H1 (cell line): ENCODE measurements around the gene ACTR6. TPM values are rescaled to one million over a fixed set of nuclear protein-coding genes. Genes with fewer than 3 reads are reported as not detected.

Source experiments
- CTCF ChIA-PET: fragments of 300-600 bp; sonication (Branson Sonifier 250); formaldehyde crosslinking; loops from one replicate; lab custom pipeline; 2021; ENCODE audit not compliant: partially characterized antibody; lab: Charles Lee
- POLR2A ChIA-PET: fragments of 300-600 bp; sonication (Branson Sonifier 250); formaldehyde crosslinking; loops from one replicate; lab custom pipeline; 2021; ENCODE audit warnings: inconsistent platforms; ENCODE audit not compliant: partially characterized antibody; lab: Charles Lee
- DNase-seq, 2 experiments: peaks; one replicate each; pipeline versions ENCODE4 v3.0.0 to v3.0.0-alpha.2; 2010 to 2022; ENCODE audit warnings: low spot score in 2 of 2, low read depth in 1 of 2, mixed read lengths in 1 of 2
- FAIRE-seq: peaks from 2 replicates; lab custom pipeline; 2011; peaks lifted over from hg19 to GRCh38; lab: Jason Lieb, UNC
- H2AFZ ChIP-seq: 2 replicates; pipeline ENCODE4 v1.8.1; 2012; ENCODE audit warnings: low read length, inconsistent platforms
- H2AK5ac ChIP-seq: 2 replicates; pipeline ENCODE4 v1.6.1; 2013; ENCODE audit warnings: low read depth, low read length
- H2BK120ac ChIP-seq: replicated peaks from 2 replicates; pipeline ENCODE3; 2013; ENCODE audit warnings: low read depth, low read length, inconsistent platforms
- H2BK12ac ChIP-seq: 2 replicates; pipeline ENCODE4 v1.6.1; 2013; ENCODE audit warnings: low read depth, low read length
- H2BK15ac ChIP-seq: 2 replicates; pipeline ENCODE4 v1.6.1; 2013; ENCODE audit warnings: low read length
- H2BK20ac ChIP-seq: 2 replicates; pipeline ENCODE4 v1.6.1; 2013; ENCODE audit warnings: low read length
- H2BK5ac ChIP-seq: 2 replicates; pipeline ENCODE4 v1.6.1; 2013; ENCODE audit warnings: low read depth, low read length
- H3K14ac ChIP-seq: 2 replicates; pipeline ENCODE4 v1.6.1; 2013; ENCODE audit warnings: inconsistent platforms; ENCODE audit not compliant: insufficient read length
- H3K18ac ChIP-seq: 2 replicates; pipeline ENCODE4 v1.6.1; 2013; ENCODE audit warnings: low read length; ENCODE audit errors: extremely low read depth
- H3K23ac ChIP-seq: 2 replicates; pipeline ENCODE4 v1.6.1; 2013; ENCODE audit warnings: inconsistent platforms; ENCODE audit not compliant: insufficient read length
- H3K23me2 ChIP-seq: 2 replicates; pipeline ENCODE4 v1.6.1; 2013; ENCODE audit warnings: low read depth, low read length
- H3K27ac ChIP-seq: 2 replicates; pipeline ENCODE4 v1.6.1; 2011; ENCODE audit warnings: low read depth, low read length, inconsistent platforms
- H3K27me3 ChIP-seq, 4 experiments: replicated peaks in 1 of 4; 1 replicate in 1 of 4; 2 replicates in 3 of 4; pipeline versions ENCODE4 v1.6.1 to v1.8.1; 2011 to 2013; ENCODE audit warnings: low read length in 3 of 4, mild to moderate bottlenecking in 3 of 4, inconsistent platforms in 2 of 4, mixed read lengths in 2 of 4, moderate library complexity in 1 of 4; ENCODE audit not compliant: control insufficient read depth in 3 of 4, insufficient read depth in 3 of 4; ENCODE audit errors: extremely low read depth in 1 of 4
- H3K36me3 ChIP-seq, 4 experiments: 2 replicates each; pipeline versions ENCODE4 v1.6.1 to v1.8.1; 2011 to 2013; ENCODE audit warnings: mild to moderate bottlenecking in 4 of 4, low read length in 3 of 4, moderate library complexity in 2 of 4, control low read depth in 1 of 4, inconsistent platforms in 1 of 4; ENCODE audit not compliant: insufficient read depth in 4 of 4, control insufficient read depth in 2 of 4
- H3K4ac ChIP-seq: replicated peaks from 2 replicates; pipeline ENCODE3; 2013; ENCODE audit warnings: low read length, low read depth, mixed read lengths, inconsistent platforms; ENCODE audit not compliant: insufficient read length
- H3K4me1 ChIP-seq, 4 experiments: replicated peaks in 1 of 4; 1 replicate in 1 of 4; 2 replicates in 3 of 4; pipeline versions ENCODE4 v1.6.1 to v1.8.1; 2011 to 2013; ENCODE audit warnings: low read length in 3 of 4, inconsistent platforms in 2 of 4, mixed read lengths in 1 of 4; ENCODE audit not compliant: insufficient read depth in 4 of 4, control insufficient read depth in 3 of 4
- H3K4me2 ChIP-seq, 2 experiments: 2 replicates each; pipeline versions ENCODE4 v1.6.1 to v1.8.1; 2011 to 2013; ENCODE audit warnings: low read depth in 2 of 2, low read length in 2 of 2, control low read depth in 1 of 2, inconsistent platforms in 1 of 2, mild to moderate bottlenecking in 1 of 2; ENCODE audit not compliant: insufficient read depth in 1 of 2
- H3K4me3 ChIP-seq, 4 experiments: fragments of 200-600, 300-600 bp in 1 of 4; sonication (generic), shearing (Covaris generic), sonication (Bioruptor Twin) in 1 of 4; 2 replicates each; pipeline versions ENCODE4 v1.5.1 to v1.8.1; 2011 to 2016; ENCODE audit warnings: low read length in 4 of 4, low read depth in 3 of 4, control low read depth in 2 of 4, inconsistent platforms in 2 of 4, mild to moderate bottlenecking in 2 of 4, mixed read lengths in 1 of 4, moderate library complexity in 1 of 4; ENCODE audit not compliant: insufficient read depth in 2 of 4; ENCODE audit errors: extremely low read depth in 1 of 4
- H3K56ac ChIP-seq: replicated peaks from 2 replicates; pipeline ENCODE3; 2013; ENCODE audit warnings: low read depth, mild to moderate bottlenecking, mixed read lengths, low read length, inconsistent platforms; ENCODE audit not compliant: insufficient read length
- H3K79me1 ChIP-seq: 2 replicates; pipeline ENCODE4 v1.6.1; 2013; ENCODE audit warnings: low read depth, low read length, control low read depth
- H3K79me2 ChIP-seq, 2 experiments: 2 replicates each; pipeline versions ENCODE4 v1.6.1 to v1.8.1; 2012 to 2013; ENCODE audit warnings: low read length in 2 of 2, mild to moderate bottlenecking in 2 of 2, inconsistent platforms in 1 of 2; ENCODE audit not compliant: insufficient read depth in 2 of 2, control insufficient read depth in 1 of 2
- H3K9ac ChIP-seq, 4 experiments: replicated peaks in 1 of 4; 1 replicate in 1 of 4; 2 replicates in 3 of 4; pipeline versions ENCODE4 v1.6.1 to v1.8.1; 2011 to 2013; ENCODE audit warnings: low read depth in 3 of 4, low read length in 3 of 4, control low read depth in 2 of 4, mild to moderate bottlenecking in 2 of 4, moderate library complexity in 2 of 4, inconsistent platforms in 1 of 4; ENCODE audit errors: extremely low read depth in 1 of 4
- H3K9me3 ChIP-seq, 2 experiments: 2 replicates each; pipeline versions ENCODE4 v1.6.1 to v1.8.1; 2012 to 2013; ENCODE audit warnings: mild to moderate bottlenecking in 2 of 2, moderate library complexity in 2 of 2, control low read depth in 1 of 2, inconsistent platforms in 1 of 2, low read depth in 1 of 2, low read length in 1 of 2, mixed read lengths in 1 of 2; ENCODE audit not compliant: insufficient read depth in 2 of 2
- H4K20me1 ChIP-seq, 2 experiments: replicated peaks in 1 of 2; 2 replicates each; pipeline versions ENCODE3 to v1.8.1; 2011 to 2013; ENCODE audit warnings: inconsistent platforms in 2 of 2, low read length in 2 of 2, mild to moderate bottlenecking in 1 of 2; ENCODE audit not compliant: insufficient read depth in 2 of 2, control insufficient read depth in 1 of 2
- H4K5ac ChIP-seq: 2 replicates; pipeline ENCODE4 v1.6.1; 2013; ENCODE audit warnings: low read length, low read depth, mixed read lengths, inconsistent platforms; ENCODE audit not compliant: insufficient read length
- H4K8ac ChIP-seq: 2 replicates; pipeline ENCODE4 v1.8.0; 2013; ENCODE audit warnings: mild to moderate bottlenecking, moderate library complexity, low read length, inconsistent platforms; ENCODE audit not compliant: insufficient read depth; ENCODE audit errors: extremely low read depth
- H4K91ac ChIP-seq: replicated peaks from 2 replicates; pipeline ENCODE3; 2013; ENCODE audit warnings: low read length, mixed read lengths, inconsistent platforms; ENCODE audit not compliant: insufficient read length
- CBX5 ChIP-seq: fragments of 300-800, 300-1000 bp; sonication (generic); IDR thresholded peaks from 2 replicates; pipeline ENCODE4 v1.7.1; 2016; ENCODE audit warnings: antibody characterized with exemption, low read length, low read depth
- CHD1 ChIP-seq: IDR thresholded peaks from 2 replicates; pipeline ENCODE4 v1.6.1; 2012; ENCODE audit warnings: low read depth, low read length, improper control_type of control experiment
- CREB1 ChIP-seq: IDR thresholded peaks from 2 replicates; pipeline ENCODE4 v1.6.1; 2012; ENCODE audit warnings: inconsistent platforms
- HDAC2 ChIP-seq, 2 experiments: fragments of 300-600 bp in 1 of 2; sonication (generic) in 1 of 2; IDR thresholded peaks; 2 replicates each; pipeline ENCODE4 v1.6.1; 2011 to 2012; ENCODE audit warnings: low read depth in 2 of 2, low read length in 2 of 2, mild to moderate bottlenecking in 2 of 2, moderate library complexity in 2 of 2, borderline replicate concordance in 1 of 2, inconsistent platforms in 1 of 2
- KDM1A ChIP-seq: fragments of 200-600, 300-600 bp; sonication (generic); IDR thresholded peaks from 2 replicates; pipeline ENCODE4 v1.7.1; 2016; ENCODE audit warnings: mild to moderate bottlenecking, low read length, borderline replicate concordance
- KDM5A ChIP-seq: fragments of 200-600 bp; IDR thresholded peaks from 2 replicates; pipeline ENCODE4 v1.7.1; 2012; ENCODE audit warnings: mild to moderate bottlenecking, low read length, inconsistent platforms, mixed read lengths
- PHF8 ChIP-seq: fragments of 200-600 bp; sonication (generic); conservative IDR thresholded peaks from 2 replicates; pipeline ENCODE4 v1.7.1; 2012; ENCODE audit warnings: low read depth, mild to moderate bottlenecking, inconsistent platforms, low read length, moderate library complexity
- POLR2A ChIP-seq, 2 experiments: IDR thresholded peaks; 1 replicate in 1 of 2; 2 replicates in 1 of 2; pipeline ENCODE4 v1.6.1; 2011; ENCODE audit warnings: low read depth in 2 of 2, low read length in 2 of 2, mild to moderate bottlenecking in 2 of 2; ENCODE audit errors: control extremely low read depth in 1 of 2
- RFX5 ChIP-seq: IDR thresholded peaks from 2 replicates; pipeline ENCODE4 v1.6.1; 2011; ENCODE audit warnings: low read depth, low read length, improper control_type of control experiment, borderline replicate concordance
- SP4 ChIP-seq: IDR thresholded peaks from 2 replicates; pipeline ENCODE4 v1.6.1; 2012; ENCODE audit warnings: low read length, inconsistent platforms
- SRF ChIP-seq: IDR thresholded peaks from 2 replicates; pipeline ENCODE4 v1.6.1; 2011; ENCODE audit warnings: mild to moderate bottlenecking, low read depth, low read length, moderate library complexity
- TAF1 ChIP-seq: IDR thresholded peaks from 2 replicates; pipeline ENCODE4 v1.6.1; 2011; ENCODE audit warnings: mild to moderate bottlenecking, low read depth, low read length
- TAF7 ChIP-seq: optimal IDR thresholded peaks from 2 replicates; pipeline ENCODE3; 2011; ENCODE audit warnings: low read depth, mild to moderate bottlenecking, inconsistent platforms, low read length, moderate library complexity, borderline replicate concordance
- TEAD4 ChIP-seq: IDR thresholded peaks from 2 replicates; pipeline ENCODE4 v1.6.1; 2012; ENCODE audit warnings: low read depth, low read length, inconsistent platforms, mixed read lengths
- WGBS, 2 experiments: shearing (Covaris generic) in 1 of 2; methylation state at CpG; one replicate each; pipeline versions ENCODE4 v1.1.6 to v1.1.7; 2013 to 2015; ENCODE audit warnings: low lambda C conversion rate in 2 of 2, mixed read lengths in 2 of 2, inconsistent platforms in 1 of 2, low coverage in 1 of 2, missing lambda C conversion rate in 1 of 2; ENCODE audit not compliant: insufficient replicate concordance in 2 of 2, insufficient coverage in 1 of 2, insufficient read length in 1 of 2; ENCODE audit errors: extremely low coverage in 1 of 2, missing lambda C conversion rate in 1 of 2; 5-methylcytosine and 5-hydroxymethylcytosine counted together
- polyA plus RNA-seq, 7 experiments: library from polyadenylated mRNA; depleted of rRNA in 3 of 7; stranded (reverse) in 5 of 7; unstranded in 2 of 7; fragments of >200 nt in 5 of 7; fragments of 200-250 nt in 2 of 7; gene quantifications; 1 replicate in 5 of 7; 2 replicates in 1 of 7; 4 replicates in 1 of 7; pipeline versions ENCODE4 v1.2.1 to v1.2.3, GENCODE V29; 2011 to 2013; ENCODE audit warnings: missing spikeins in 2 of 7, mixed read lengths in 2 of 7
- total RNA-seq: library from RNA; stranded (reverse); fragmentation: NEBNext Ultra II Directional; extraction: Animal tissue kit (Norgen Biotek cat#: 25700); gene quantifications from 2 replicates; pipeline ENCODE4 v1.2.1, GENCODE V29; 2021

Gene ACTR6
- total and polyA plus RNA-seq, 2 of the 8 experiments (the other 6 are each of a cell fraction or from before 2014, with no cell fraction given), result 10.2 to 36.8 TPM

- H3K36me3 ChIP-seq, result peaks cover 0 to 17% (median 2%) of the 10 kb centered on the region in 4 experiments; a peak in 3 of 8 replicates
- H3K4me2 ChIP-seq, result peak overlapping the region; percentile 34 to 78
- FAIRE-seq (no peak), DNase-seq (no peak)
- ChIA-PET POLR2A (interaction anchor here (1.2 to 3.2 kb wide), 10 partner anchors 9 to 62 kb away, joined by 3 to 19 read pairs (median 5); partner anchors contain the start of gene ACTR6), CTCF (interaction anchor here (0.9 to 6.3 kb wide), 9 partner anchors 9 to 71 kb away, joined by 3 to 50 read pairs (median 5); partner anchors contain the start of gene ACTR6)
- H3K56ac ChIP-seq, result no peak overlapping the region
- WGBS, 2 experiments, result 51% methylated on average over 6 of the region's 7 CpGs; no CpG with 5 or more reads in 1 of the 2 experiments
- no peak overlapping the region for H2AFZ ChIP-seq
- H2BK5ac ChIP-seq, result peak overlapping the region; percentile 67; the same call in 1 of the 2 replicates
- peak overlapping the region; percentile 72 for H3K4ac ChIP-seq
- H2BK15ac ChIP-seq, result no peak overlapping the region
- H4K91ac ChIP-seq, result no peak overlapping the region
- H4K8ac ChIP-seq, result no peak overlapping the region
- no peaks in the 10 kb centered on the region for H3K23me2 ChIP-seq
- peak overlapping the region in 3 of 4 experiments; percentile 0 to 52 (median 28); a peak in 4 of 8 replicates for H3K4me3 ChIP-seq
- peak overlapping the region; percentile 70; the same call in 1 of the 2 replicates for H2BK12ac ChIP-seq
- no peaks in the 10 kb centered on the region for H4K20me1 ChIP-seq
- H2BK20ac ChIP-seq, result no peak overlapping the region
- peaks cover 2 to 8% (median 4%) of the 10 kb centered on the region in 4 experiments; a peak in 4 of 7 replicates for H3K4me1 ChIP-seq
- H3K14ac ChIP-seq, result no peak overlapping the region
- H3K79me1 ChIP-seq, result no peaks in the 10 kb centered on the region
- peak overlapping the region; percentile 52; the same call in 1 of the 2 replicates for H3K18ac ChIP-seq
- H3K27me3 ChIP-seq, result no peaks in the 10 kb centered on the region
- no peak overlapping the region for H3K23ac ChIP-seq
- peak overlapping the region; percentile 56 for H2BK120ac ChIP-seq
- peaks cover 3 to 5% of the 10 kb centered on the region in 2 experiments; a peak in 3 of 4 replicates for H3K9me3 ChIP-seq
- H3K79me2 ChIP-seq, result no peaks in the 10 kb centered on the region
- H4K5ac ChIP-seq, result peak overlapping the region; percentile 50
- no peak overlapping the region for H2AK5ac ChIP-seq
- no peak overlapping the region for H3K27ac ChIP-seq
- H3K9ac ChIP-seq, result no peak overlapping the region
- TF ChIP-seq TAF7 (no peak), TEAD4 (no peak), SP4 (no peak; the same call in 1 of the 2 replicates), POLR2A (IDR thresholded peaks at IDR 0.05; ENCODE audit: control extremely low read depth in 1 of 2, low read depth in 2 of 2, low read length in 2 of 2) (no peak), PHF8 (no peak), SRF (no peak), HDAC2 (IDR thresholded peaks at IDR 0.05; ENCODE audit: borderline replicate concordance in 1 of 2, low read depth in 2 of 2, low read length in 2 of 2) (no peak), KDM5A (no peak), KDM1A (no peak), RFX5 (no peak), CREB1 (no peak), CBX5 (no peak), TAF1 (no peak), CHD1 (no peak)
These were observed 36.4 kb upstream of the ACTR6 start for GRCh38 chr12:100164153-100164704.
